Stimulated activated CD8-positive, alpha-beta memory T cell treated with anti-CD3 and anti-CD28 coated beads, Interleukin-2, amount 100 ng/mL, for 1 hour (primary cell): ENCODE measurements around the gene SRGAP2B.
"Not testable (repeated sequence)": the region's sequence is repeated elsewhere in the genome, so short reads cannot be mapped to it uniquely, and the experiment has no call there.

Experiments used
- DNase-seq, 2 donors: peaks; one replicate each; pipeline ENCODE4 v3.0.0-alpha.2; 2020; ENCODE audit warnings: low read depth in 2 of 2

SRGAP2B gene

DNA sequence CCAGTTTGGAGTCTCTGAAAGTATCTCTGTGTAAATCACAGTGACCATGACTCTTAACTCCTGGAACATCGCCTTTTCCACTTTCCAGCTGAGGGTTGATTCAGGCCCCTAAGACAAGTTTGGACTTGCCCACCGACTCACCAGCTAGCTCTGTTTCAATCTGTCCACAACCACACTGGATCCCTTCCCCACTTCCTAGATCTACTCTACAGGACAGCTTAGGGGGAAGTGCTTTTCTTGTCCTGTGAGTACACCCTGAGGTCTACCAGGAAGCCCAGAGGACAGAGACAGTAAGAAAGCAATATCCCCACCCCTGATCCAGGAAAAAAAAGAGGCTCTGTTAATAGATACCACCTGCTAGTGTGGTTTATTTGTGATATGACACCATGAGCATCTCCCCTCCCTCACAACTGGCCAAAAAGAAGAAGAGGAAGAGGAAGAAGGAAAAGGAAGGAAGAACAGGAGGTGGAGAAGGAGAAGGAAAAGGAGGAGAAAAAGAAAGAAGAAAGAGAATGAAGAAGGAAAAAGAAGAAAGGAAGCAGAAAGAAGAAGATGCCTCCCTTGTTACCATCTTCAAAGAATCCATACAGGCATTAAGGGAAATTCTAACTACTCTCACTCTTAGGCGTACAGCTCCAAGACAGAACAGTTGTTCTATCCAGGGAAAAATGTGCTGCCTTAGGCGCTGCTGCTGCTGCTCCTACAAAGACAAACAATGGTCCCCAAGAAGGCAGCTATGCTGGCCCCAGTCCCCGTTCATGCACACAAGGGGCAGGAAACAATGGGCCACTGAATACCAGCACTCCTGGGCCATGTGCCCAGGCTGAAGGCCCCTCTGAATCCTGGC is 96.8 kb downstream of the SRGAP2B start:
- DNase-seq: not testable (repeated sequence)

DNA sequence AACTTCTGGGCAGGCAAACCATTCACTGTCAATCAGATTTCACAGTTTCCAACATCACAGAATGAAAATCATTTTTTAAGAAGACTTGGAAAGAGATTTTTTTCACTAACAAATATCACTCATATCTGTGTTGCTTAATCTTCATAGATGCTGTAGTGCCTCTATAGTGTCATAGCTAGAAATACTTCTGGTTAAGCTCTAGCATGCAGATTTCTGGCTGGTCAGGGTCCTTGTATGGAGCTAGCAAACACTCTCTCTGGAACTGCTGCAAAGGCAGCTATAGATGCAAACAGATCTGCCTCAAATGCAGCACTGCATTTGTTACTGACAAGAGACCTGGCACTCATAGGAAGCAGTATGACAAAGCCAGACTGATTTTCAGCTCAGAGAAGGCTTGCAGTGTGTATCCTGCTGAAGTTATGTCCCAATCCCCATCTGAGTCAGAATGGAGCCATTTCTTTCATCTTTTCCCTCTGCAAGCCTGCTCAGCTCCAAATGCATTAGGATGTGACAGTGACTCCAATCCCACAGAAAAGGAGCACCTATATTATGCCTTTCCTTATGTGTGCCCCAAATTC is 99.2 kb downstream of the SRGAP2B start:
- not testable (repeated sequence) for DNase-seq

DNA sequence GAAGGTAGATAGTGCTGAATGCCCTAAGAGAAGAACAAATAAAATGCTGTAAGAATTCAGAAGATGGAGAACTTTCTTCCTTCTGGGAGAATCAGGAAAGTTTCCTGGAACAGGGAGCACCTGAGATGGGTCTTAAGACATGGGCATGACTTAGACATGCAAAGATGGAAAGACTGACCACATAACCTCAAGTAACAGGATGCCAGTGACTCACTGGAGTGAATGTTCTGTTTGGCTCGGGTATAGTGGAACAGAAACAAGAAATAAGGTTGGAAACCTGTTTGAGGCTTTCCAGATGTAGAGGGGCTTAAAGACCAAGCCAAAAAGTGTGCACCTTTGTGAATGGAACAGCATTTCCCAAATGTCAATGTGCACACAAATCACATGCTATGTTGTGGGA is 102.2 kb downstream of the SRGAP2B start:
- not testable (repeated sequence) for DNase-seq

DNA sequence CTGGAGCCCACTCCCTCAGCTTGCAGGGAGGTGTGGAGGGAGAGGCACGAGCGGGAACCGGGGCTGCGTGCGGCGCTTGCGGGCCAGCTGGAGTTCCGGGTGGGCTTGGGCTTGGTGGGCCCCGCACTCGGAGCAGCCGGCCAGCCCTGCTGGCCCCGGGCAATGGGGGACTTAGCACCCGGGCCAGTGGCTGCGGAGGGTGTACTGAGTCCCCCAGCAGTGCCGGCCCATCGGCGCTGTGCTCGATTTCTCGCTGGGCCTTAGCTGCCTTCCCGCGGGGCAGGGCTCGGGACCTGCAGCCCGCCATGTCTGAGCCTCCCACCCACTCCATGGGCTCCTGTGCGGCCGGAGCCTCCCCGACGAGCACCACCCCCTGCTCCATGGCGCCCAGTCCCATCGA is 104.5 kb downstream of the SRGAP2B start:
- not testable (repeated sequence) for DNase-seq

DNA sequence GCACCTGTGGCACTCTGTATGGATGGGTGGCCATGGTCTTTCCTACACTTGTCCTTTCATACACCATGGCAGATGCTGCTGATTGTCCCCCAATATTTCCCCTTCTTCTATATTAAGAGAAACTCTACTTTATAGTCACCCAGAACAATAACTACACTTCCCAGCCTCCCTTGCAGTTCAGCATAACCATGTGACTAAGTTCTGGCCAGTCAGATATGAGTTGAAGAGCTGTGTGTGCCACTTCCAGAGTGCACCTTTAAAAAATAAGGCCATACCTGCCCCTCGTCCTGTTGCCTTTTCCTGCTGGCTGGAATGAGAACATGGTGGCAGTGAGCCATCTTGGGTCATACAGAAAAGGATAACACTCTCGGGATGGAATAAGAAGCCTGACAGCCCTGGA is 108.0 kb downstream of the SRGAP2B start:
- not testable (repeated sequence) for DNase-seq

DNA sequence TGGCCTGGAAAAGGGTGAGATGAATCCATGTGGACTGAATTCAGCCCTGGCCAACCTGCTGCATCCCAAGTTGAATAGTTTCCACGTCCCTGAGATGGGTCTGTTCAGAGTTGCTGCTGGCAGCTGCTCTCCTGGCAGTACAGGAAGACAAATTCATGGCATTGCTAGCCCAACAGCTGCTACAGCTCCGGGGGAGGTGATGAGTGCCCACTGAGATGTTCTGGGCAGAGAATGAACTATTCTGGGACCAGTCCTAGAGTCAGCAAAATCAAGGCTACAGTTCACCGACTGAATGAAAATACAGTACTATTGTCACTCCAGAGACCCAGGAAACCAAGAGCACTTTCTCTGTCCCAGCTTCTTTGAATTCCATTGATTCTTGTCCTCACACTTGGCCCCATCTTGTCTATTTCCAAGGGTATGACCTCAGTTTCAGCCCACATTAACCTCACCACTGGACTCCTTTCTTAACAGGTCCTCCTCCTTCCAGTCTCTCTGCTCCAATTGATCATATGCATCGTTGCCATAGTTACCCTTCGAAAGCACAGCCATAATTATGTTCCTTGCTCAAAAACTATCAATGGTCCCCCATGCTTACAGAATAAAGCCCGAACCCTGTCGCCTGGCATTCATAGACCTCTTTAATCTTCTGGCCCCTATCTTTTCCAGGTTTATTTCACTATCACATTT is 108.8 kb downstream of the SRGAP2B start:
- DNase-seq: not testable (repeated sequence)

DNA sequence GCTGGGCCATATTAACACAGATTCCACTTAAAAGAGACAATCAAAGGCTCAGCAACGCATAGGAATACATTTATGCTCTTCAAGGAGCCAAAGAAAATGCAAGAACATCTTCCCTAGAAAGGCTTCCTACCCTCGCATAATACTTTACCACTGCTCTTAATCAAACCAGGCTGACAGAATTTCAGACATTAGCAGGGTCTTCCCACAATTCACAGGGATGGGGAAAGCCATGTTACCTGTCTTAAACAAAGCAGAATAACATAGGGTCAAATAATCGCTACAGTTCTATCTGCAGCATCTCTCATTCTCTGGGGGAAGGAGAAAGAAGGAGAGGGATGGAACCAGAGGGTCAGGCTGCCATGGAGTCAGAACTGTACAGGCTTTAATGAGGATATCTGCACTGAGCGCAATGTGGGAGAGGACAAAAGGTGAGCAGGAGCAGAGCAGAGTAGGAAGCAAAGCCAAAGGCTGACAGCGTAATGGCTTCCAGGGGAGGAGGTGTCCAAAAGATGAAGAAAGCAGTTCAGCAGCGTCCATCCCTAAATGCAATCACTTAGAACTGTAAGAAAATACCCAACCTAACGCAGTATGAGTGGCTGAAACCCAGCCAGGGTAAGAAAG is 109.5 kb downstream of the SRGAP2B start:
- DNase-seq: not testable (repeated sequence)

DNA sequence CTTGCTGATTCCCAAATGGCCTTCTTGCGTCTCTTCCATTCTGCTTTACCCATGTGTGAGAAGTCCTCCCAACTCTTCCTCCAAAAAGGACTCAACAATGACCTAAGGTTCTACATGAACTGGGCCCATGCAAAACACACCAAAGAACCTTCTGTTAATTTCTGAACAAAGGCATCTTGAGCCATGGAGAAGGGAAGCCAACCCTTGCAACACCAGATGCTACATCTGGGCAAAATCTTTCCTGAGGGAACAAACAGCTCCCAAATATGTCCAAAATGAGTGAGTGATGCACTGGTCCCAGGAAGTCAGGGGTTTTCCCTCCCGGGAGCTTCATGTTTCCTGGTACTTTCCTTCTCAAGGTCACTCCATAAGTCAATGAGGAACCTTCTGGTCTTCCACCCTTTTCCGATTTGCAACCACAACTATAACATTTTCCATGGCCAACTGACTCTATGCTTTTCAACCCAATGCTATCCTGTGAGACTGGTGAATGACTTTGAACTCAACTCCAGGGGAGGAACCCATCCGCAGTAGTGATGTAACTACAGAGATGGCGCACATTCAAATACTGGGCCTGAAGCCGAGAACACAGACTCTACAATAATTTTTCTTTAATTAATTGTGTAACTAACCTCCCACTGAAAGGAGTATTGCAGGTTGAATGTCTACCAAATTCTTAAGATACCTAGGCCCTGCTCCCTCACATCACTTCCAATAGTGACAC is 112.2 kb downstream of the SRGAP2B start:
- DNase-seq: not testable (repeated sequence)

DNA sequence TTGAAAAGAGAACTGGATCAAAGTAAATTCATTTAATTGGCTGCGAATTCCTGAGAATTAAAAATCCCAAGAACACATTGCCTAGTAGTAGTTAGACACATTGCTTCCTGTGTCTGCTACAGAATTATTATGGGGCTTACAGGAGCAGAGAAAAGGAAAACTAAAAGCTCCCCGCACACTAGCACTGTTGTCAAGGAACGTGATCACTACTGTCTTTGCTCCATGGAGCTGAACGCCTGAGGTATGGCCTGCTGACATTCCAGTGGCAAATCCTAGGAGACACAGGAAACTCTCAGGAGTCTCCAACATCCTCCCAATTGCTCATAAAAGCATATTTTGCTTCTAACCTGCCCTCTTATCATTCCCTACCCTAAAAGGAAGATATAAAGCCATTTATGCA is 114.0 kb downstream of the SRGAP2B start:
- not testable (repeated sequence) for DNase-seq

DNA sequence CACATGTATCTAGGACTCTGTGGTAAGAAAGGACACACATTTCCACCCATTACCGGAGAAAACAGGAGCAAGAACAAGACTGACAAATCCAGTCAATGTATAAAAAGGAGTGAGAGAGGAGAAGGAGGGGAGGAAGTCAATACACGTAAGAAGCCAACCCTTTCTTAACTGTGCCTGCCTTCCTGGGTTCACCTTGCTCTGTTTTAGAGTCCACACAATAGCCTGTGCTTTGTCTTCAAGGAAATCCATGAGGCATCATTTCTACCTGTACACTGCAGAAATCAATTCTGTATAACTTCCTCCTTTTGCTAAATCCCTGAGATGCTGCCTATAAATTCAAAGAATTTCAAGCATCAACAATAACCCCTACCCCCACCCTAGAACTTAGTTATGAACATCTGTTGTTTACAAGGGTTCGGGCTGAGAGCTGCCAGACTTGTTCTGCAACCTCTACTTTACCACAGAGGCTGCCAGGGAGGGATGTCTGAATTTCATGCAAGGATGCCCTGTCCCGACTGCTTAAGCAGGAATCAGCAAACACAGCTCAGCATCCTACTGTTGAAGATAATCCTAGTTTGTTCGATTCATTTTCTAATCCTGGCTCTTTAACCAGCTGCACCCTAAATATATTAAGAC is 115.0 kb downstream of the SRGAP2B start:
- not testable (repeated sequence) for DNase-seq

DNA sequence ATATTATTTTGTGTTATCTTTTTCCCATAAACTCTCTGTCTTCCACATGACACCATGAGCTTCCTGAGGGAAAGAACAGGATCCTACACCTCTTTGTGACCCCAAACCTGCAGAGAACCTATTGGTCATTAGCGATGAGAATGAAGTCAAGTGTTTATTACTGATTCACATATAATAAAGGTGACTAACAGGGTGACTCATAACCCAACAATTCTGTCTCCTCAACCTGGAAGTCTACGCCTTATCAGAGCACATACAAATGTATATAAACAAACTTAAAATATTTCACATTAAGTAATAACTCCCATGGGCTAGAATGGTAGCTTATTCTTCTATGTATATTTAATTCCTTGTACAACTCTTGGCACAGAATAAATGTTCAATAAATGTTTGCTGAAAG is 117.3 kb downstream of the SRGAP2B start:
- DNase-seq: not testable (repeated sequence)

DNA sequence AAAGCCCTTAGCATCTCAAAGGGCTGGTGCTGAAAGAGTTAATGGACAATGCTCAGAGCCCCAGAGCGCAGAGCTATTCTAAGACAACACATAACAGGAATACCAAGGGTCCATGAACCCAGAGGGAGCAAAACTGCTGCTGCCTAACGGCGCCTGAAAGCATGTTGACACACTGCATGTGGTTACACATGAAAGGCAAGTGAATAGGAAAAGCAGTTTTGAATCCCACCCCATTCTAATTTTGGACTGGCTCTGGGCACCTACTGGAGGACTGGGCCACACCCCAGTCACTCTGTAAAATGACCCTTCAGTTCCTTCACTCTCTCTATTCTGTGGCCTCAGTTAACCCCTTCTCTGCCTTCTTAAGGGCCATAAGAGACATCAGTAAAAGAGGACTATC is 123.2 kb downstream of the SRGAP2B start:
- DNase-seq: not testable (repeated sequence)

DNA sequence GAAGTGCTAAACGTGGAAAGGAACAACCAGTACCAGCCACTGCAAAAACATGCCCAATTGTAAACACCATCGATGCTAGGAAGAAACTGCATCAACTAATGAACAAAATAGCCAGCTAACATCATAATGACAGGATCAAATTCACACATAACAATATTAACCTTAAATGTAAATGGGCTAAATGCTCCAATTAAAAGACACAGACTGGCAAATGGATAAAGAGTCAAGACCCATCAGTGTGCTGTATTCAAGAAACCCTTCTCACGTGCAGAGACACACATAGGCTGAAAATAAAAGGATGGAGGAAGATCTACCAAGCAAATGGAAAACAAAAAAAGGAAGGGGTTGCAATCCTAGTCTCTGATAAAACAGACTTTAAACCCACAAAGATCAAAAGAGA is 128.6 kb downstream of the SRGAP2B start:
- DNase-seq: not testable (repeated sequence)

DNA sequence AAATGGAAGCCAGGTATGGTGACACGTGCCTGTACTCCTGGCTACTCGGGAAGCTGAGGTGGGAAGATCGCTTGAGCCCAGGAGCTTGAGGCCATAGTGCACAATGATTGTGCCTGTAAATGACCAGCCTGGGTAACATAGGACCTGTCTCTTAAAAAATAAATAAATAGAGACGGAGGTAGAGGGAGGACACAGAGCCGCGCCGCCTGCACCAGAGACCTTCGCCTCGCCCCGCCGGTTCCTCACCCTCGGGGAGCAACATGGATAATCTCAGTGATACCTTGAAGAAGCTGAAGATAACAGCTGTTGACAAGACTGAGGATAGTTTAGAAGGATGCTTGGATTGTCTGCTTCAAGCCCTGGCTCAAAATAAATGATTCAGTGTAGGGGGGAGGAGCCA is 130.4 kb downstream of the SRGAP2B start:
- not testable (repeated sequence) for DNase-seq

DNA sequence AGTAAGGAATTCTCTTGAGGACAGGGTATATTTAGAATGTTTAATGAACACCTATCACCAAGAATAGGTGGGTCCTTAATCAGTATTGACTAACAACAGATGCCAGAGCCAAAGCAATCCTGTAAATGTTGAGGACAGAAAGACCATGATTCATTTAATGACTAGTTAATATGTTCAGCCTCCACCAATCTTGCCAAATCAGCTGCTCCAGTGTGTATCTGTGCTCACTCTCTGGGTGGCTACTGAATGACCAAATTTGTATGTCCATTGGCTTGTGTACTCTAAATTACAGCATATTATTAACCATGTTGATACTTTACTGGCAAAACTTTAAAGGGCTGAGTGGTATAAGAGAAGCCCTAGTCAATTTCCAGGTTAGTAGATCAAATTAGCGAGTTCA is 130.9 kb downstream of the SRGAP2B start:
- not testable (repeated sequence) for DNase-seq

DNA sequence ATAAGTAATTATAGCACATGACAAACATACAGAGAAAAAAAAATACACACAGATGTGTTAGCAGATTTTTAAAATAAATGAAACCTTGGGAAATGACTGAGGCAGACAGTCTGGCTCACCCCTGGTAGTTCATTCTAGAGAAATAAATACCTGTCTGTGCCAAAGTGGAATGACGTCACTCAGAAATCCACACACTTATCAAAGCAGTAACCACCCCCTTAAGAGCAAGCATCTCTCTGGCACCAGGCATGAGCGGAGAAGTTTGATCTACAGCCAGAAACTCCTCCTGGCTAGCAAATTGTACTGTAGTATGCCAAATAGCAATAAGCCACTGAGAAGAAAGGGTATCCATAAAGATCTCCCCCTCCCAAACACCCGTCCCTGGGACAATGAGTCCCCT is 131.6 kb downstream of the SRGAP2B start:
- DNase-seq: not testable (repeated sequence)

DNA sequence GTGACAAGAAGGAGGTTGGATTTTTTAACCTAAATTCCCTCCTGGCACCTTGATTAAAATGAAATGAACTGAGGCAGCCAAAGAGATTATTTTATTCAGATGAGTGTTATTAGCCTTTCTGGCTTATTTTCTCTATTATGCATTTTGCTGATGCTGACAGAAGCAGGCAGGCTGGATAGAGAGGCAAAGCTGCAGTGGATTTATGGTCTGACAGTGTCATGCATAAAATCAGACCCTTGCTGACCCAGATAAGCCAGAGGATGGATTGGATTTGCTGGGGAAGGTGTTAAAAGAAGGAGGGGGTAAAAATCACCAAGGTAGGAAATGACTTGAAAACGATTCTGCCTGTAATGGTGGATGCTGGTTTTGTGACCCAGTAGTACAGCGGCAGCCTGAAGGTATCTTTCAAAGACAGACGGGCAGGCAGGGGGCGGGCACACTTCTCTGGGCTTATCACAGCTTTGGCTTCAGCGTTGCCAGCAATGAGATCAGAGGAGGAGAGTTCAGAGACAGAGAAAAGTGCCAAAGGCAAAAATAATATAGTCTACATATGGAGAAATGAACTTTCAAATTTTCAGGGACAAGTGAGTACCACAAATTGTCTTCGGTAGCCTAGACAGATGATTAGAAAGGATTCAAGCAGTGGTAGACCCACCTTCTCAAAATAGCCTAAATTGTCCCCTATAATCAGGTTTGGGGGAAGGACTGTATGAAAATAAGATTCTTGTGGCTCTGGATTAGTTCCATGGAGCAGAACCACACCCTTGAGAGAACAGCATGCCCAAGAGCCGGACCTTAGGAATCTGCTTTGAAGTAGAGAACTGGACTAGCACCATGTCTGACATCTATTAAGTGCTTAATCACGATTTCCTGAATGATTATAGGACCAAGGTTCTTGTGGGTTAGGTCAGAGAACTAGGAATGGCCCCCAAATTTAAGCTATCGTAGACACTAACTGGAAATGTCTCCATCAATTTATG is 133.2 kb downstream of the SRGAP2B start:
- not testable (repeated sequence) for DNase-seq

DNA sequence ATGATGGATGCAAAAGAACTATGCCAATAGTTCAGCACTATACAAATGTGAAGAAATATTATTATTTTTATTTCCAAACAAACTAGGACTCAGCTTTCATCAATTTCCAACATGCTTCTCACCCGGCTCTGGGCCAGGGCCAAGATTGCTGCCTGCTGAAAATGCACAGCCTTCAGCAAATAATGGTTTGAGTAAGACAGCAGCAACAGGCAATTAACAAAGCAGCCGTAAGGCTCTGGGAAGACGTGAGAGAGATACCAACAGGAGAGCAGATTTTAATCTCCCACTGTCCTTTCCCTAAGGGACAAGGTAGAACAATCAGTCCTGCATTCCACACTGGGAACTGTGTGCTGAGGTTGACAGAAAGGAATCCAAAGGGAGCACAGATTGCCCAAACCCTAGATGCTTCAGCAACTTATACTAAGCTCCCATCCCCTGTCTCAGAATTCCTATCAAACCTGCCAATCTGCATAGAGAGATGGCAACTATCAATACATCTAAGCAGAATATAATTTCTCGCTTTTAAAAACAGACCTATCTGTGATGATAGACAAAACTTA is 134.1 kb downstream of the SRGAP2B start:
- not testable (repeated sequence) for DNase-seq

DNA sequence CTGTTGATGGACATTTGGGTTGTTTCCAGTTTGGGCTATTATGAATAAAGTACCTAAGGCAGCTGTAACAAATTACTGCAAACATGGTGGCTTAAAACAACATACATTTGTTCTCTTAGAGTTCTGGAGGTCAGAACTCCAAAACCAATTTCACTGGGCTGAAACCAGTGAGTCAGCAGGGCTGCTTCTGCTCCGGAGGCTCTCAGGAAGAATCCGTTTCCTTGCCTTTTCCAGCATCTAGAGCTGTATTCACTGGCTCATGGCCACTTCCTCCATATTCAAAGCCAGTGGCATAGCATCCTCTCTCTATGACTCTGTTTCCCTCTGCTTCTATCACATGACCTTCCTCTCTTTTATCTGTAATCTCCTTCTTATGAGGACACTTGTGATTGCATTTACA is 146.7 kb downstream of the SRGAP2B start:
- DNase-seq: not testable (repeated sequence)
